ENCODE data around the gene PLEKHM3. TPM values are rescaled to one million over a fixed set of nuclear protein-coding genes. Genes with fewer than 3 reads are reported as not detected.

Gene PLEKHM3
- total and polyA plus RNA-seq, 2 of the 13 experiments (the other 11 are each of a cell fraction or from before 2014, with no cell fraction given) = 4.5 to 4.7 TPM

DNA sequence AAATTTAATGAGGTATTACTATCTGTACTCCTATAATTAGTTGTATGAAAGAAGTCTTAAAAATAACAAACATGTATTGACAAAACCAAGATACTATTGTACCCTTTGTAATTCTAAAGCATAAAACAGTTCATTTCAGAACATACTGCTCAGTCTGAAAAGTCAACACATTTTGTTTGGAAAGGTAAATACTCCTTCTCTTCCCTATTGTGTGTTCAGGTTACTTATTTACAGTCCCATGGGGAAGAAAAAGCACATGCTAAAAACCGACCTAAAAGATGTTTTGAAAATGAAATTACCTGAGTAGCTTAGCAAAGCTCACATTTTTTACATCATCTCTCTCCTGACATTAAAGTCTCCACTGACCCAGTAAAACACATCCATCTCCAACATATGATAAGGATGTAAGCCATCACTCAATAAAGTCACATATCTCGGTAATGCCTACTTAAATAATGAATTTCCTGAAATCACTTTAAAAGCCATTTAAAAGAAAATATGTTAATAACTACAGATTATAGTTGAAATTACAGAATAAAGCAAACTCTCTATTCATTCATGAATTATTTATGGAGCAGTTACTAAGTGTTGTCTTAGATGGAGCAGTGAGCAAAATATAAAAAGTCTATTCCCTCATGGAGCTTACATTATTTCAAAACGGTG, 180.0 kb downstream of the PLEKHM3 start (continued):
- TF ChIP-seq BCL3 (CRISPR knock-in tag; IDR thresholded peaks at IDR 0.05) = no peak
- peak; percentile 47; the same call in 1 of the 2 replicates for TF ChIP-seq ZNF652 (CRISPR knock-in tag; IDR thresholded peaks at IDR 0.05; ENCODE audit: borderline replicate concordance, low read depth)
- peak; percentile 98 for TF ChIP-seq FOXJ3 (CRISPR knock-in tag; IDR thresholded peaks at IDR 0.05; ENCODE audit: borderline replicate concordance)
- TF ChIP-seq TRAFD1 (CRISPR knock-in tag; IDR thresholded peaks at IDR 0.05; ENCODE audit: borderline replicate concordance) = no peak
- peak; percentile 31; the same call in 1 of the 2 replicates for TF ChIP-seq HDAC1 (CRISPR knock-in tag; IDR thresholded peaks at IDR 0.05)
- no peak for TF ChIP-seq CCDC6 (CRISPR knock-in tag; IDR thresholded peaks at IDR 0.05)
- TF ChIP-seq, protein P1, sequence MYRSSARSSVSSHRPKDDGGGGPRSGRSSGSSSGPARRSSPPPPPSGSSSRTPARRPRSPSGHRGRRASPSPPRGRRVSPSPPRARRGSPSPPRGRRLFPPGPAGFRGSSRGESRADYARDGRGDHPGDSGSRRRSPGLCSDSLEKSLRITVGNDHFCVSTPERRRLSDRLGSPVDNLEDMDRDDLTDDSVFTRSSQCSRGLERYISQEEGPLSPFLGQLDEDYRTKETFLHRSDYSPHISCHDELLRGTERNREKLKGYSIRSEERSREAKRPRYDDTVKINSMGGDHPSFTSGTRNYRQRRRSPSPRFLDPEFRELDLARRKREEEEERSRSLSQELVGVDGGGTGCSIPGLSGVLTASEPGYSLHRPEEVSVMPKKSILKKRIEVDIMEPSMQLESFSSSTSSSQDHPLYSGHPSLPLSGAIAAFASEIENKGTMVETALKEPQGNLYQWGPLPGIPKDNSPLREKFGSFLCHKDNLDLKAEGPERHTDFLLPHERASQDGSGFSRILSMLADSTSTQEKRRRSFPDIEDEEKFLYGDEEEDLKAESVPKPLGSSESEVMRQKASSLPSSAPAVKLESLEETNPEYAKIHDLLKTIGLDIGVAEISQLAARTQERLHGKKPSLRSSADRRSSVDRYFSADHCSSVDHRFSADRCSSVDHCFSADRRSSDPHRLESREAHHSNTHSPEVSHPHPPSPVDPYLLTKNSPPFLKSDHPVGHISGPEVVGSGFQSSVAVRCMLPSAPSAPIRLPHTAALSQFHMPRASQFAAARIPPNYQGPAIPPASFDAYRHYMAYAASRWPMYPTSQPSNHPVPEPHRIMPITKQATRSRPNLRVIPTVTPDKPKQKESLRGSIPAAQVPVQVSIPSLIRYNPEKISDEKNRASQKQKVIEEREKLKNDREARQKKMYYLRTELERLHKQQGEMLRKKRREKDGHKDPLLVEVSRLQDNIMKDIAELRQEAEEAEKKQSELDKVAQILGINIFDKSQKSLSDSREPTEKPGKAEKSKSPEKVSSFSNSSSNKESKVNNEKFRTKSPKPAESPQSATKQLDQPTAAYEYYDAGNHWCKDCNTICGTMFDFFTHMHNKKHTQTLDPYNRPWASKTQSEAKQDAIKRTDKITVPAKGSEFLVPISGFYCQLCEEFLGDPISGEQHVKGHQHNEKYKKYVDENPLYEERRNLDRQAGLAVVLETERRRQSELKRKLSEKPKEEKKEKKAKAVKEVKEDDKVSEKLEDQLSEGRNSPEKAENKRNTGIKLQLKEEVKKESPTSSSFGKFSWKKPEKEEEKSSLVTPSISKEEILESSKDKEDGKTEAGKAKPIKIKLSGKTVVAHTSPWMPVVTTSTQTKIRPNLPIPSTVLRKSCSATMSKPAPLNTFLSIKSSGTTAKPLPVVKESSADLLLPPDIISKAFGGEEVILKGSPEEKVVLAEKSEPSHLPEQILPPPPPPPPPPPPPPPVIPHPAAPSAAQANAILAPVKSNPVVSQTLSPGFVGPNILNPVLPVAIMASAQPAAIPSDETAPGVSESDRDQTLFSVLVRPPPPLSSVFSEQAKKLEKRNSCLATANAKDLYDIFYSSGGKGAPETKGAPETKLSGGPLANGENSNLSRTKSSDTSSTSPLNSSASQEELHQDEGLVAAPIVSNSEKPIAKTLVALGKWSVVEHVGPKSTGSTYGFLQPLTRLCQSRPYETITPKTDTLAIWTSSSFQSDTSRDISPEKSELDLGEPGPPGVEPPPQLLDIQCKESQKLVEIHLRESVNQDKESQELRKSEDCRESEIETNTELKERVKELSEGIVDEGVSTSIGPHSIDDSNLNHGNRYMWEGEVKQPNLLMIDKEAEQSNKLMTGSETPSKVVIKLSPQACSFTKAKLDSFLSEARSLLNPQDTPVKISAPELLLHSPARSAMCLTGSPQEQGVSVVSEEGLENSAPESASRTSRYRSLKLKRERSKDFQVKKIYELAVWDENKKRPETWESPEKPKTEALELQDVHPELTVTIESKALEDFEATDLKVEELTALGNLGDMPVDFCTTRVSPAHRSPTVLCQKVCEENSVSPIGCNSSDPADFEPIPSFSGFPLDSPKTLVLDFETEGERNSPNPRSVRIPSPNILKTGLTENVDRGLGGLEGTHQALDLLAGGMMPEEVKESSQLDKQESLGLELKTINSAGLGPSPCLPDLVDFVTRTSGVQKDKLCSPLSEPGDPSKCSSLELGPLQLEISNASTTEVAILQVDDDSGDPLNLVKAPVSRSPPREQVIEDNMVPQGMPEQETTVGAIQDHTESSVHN (CRISPR knock-in tag; IDR thresholded peaks at IDR 0.05) = no peak
- peak; percentile 58; the same call in 1 of the 2 replicates for TF ChIP-seq SATB2 (CRISPR knock-in tag; IDR thresholded peaks at IDR 0.05)
- no peak for TF ChIP-seq ARID2 (CRISPR knock-in tag; IDR thresholded peaks at IDR 0.05; ENCODE audit: borderline replicate concordance)
- TF ChIP-seq SIN3B (IDR thresholded peaks at IDR 0.05; ENCODE audit: low read length) = no peak
- TF ChIP-seq, protein P2, sequence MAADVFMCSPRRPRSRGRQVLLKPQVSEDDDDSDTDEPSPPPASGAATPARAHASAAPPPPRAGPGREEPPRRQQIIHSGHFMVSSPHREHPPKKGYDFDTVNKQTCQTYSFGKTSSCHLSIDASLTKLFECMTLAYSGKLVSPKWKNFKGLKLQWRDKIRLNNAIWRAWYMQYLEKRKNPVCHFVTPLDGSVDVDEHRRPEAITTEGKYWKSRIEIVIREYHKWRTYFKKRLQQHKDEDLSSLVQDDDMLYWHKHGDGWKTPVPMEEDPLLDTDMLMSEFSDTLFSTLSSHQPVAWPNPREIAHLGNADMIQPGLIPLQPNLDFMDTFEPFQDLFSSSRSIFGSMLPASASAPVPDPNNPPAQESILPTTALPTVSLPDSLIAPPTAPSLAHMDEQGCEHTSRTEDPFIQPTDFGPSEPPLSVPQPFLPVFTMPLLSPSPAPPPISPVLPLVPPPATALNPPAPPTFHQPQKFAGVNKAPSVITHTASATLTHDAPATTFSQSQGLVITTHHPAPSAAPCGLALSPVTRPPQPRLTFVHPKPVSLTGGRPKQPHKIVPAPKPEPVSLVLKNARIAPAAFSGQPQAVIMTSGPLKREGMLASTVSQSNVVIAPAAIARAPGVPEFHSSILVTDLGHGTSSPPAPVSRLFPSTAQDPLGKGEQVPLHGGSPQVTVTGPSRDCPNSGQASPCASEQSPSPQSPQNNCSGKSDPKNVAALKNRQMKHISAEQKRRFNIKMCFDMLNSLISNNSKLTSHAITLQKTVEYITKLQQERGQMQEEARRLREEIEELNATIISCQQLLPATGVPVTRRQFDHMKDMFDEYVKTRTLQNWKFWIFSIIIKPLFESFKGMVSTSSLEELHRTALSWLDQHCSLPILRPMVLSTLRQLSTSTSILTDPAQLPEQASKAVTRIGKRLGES (CRISPR knock-in tag; IDR thresholded peaks at IDR 0.05; ENCODE audit: borderline replicate concordance) = no peak
- TF ChIP-seq ZNF720 (CRISPR knock-in tag; IDR thresholded peaks at IDR 0.05) = no peak
- no peak for TF ChIP-seq SP140L (CRISPR knock-in tag; IDR thresholded peaks at IDR 0.05; ENCODE audit: borderline replicate concordance)
- peak; percentile 70 for TF ChIP-seq HHEX (CRISPR knock-in tag; IDR thresholded peaks at IDR 0.05)

Data from HepG2 (cell line).